Mesothelial cell of epicardium (in vitro differentiated cells): Measurements from ENCODE around the gene TNFRSF4. TPM values are rescaled to one million over a fixed set of nuclear protein-coding genes. Genes with fewer than 3 reads are reported as not detected.
"Not testable (repeated sequence)": the region's sequence is repeated elsewhere in the genome, so short reads cannot be mapped to it uniquely, and the experiment has no call there.

Source experiments
- DNase-seq, 2 experiments: peaks; one replicate each; pipeline ENCODE4 v3.0.0; 2021; ENCODE audit warnings: low spot score in 2 of 2; ENCODE audit not compliant: unreplicated experiment in 2 of 2
- H3K27ac Mint-ChIP-seq: 2 replicates; pipeline ENCODE4 v1.8.0; 2021; ENCODE audit warnings: mixed read lengths
- H3K27me3 Mint-ChIP-seq: 2 replicates; pipeline ENCODE4 v1.8.0; 2021; ENCODE audit warnings: low read depth, mixed read lengths
- H3K36me3 Mint-ChIP-seq: 2 replicates; pipeline ENCODE4 v1.8.0; 2021; ENCODE audit warnings: mixed read lengths
- H3K4me1 Mint-ChIP-seq: 2 replicates; pipeline ENCODE4 v1.8.0; 2021; ENCODE audit warnings: mixed read lengths
- H3K4me3 Mint-ChIP-seq: 2 replicates; pipeline ENCODE4 v1.8.0; 2021; ENCODE audit warnings: mild to moderate bottlenecking, moderate library complexity, mixed read lengths
- H3K9me3 Mint-ChIP-seq: 2 replicates; pipeline ENCODE4 v1.8.0; 2021; ENCODE audit warnings: mixed read lengths
- CTCF ChIP-seq: fragments of 200-600 bp; sonication (generic); IDR thresholded peaks from one replicate; pipeline ENCODE4 v1.5.0; 2021; ENCODE audit warnings: antibody characterized with exemption; ENCODE audit not compliant: unreplicated experiment
- total RNA-seq: library from RNA; stranded (reverse); gene quantifications from 3 replicates; pipeline ENCODE4 v1.2.1, GENCODE V29; 2021

Gene TNFRSF4
- total RNA-seq, 1 donor from 2014 or later = 0.34 TPM

DNA sequence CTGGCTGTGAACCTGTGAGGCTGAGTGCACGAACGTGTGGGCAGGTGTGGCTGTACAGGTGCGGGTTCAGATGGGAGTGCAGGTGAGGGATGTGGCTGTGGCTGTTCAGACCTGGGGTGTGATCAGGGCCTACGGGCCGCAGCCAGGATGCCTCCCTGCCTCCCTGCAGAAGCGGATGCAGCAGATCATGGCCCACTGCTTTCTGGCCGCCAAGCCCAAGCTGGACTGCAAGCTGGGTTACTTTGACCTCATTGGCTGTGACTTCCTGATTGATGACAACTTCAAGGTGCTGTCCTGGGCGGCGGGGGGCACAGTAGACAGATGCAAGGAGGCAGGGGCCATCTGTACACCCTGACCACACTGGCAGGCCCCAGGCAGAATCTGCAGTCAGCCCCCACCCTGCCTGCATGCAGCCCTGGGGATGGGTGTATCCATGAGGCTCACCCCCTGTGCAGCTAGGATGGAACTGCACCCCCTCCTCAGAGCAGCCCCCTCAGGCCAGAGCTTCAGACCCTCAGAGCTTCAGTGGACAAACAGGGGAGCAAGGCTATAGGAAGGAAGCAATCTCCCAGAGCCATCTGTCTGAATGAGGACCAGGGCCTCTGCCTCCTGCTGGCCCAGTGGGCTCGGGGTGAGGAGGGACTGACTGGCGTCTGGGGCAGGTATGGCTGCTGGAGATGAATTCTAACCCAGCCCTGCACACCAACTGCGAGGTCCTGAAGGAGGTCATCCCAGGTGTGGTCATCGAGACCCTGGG lies 17.3 kb downstream of the TNFRSF4 start:
- Mint-ChIP-seq H3K9me3 (peaks cover 20% of the 10 kb centered on the region), H3K4me3 (no peak overlapping the region), H3K27me3 (peaks cover 5% of the 10 kb centered on the region), H3K4me1 (peaks cover 4% of the 10 kb centered on the region), H3K36me3 (no peaks in the 10 kb centered on the region), H3K27ac (no peak overlapping the region)
- TF ChIP-seq CTCF = no peak
- no peak for DNase-seq

DNA sequence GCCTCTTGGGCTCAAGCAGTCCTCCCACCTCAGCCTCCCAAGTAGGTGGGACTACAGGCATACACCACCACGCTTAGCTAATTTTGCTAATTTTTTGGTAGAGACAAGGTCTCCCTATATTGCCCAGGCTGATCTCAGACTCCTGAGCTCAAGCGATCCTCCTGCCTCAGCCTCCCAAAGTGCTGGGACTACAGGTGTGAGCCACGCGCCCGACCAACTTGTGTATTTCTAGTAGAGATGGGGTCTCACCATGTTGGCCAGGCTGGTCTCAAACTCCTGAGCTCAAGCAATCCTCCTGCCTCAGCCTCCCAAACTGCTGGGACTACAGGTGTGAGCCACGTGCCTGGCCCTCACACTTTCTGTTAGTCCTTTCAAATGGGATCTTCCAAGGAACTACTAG lies 18.2 kb downstream of the TNFRSF4 start:
- not testable (repeated sequence) for H3K27me3 Mint-ChIP-seq, DNase-seq
- peaks cover 27% of the 10 kb centered on the region for H3K9me3 Mint-ChIP-seq

GRCh38 chr1:1194723-1195122 lies 19.2 kb downstream of the TNFRSF4 start:
- Mint-ChIP-seq H3K27ac (no peak overlapping the region), H3K4me1 (no peaks in the 10 kb centered on the region), H3K9me3 (peaks cover 30% of the 10 kb centered on the region), H3K36me3 (no peaks in the 10 kb centered on the region), H3K27me3 (peaks cover 3% of the 10 kb centered on the region), H3K4me3 (no peak overlapping the region)
- no peak for TF ChIP-seq CTCF
- DNase-seq = no peak

More for the DNA sequence above, 18.2 kb downstream of the TNFRSF4 start:
- not testable (repeated sequence) for H3K36me3 Mint-ChIP-seq, H3K27ac Mint-ChIP-seq, H3K4me1 Mint-ChIP-seq, H3K4me3 Mint-ChIP-seq

- H3K36me3 Mint-ChIP-seq = no peaks in the 10 kb centered on the region
- TF ChIP-seq CTCF = no peak
- H3K27ac Mint-ChIP-seq = no peak overlapping the region
- peaks cover 9% of the 10 kb centered on the region for H3K27me3 Mint-ChIP-seq
- no peak overlapping the region for H3K4me3 Mint-ChIP-seq
- peaks cover 33% of the 10 kb centered on the region for H3K9me3 Mint-ChIP-seq
- no peaks in the 10 kb centered on the region for H3K4me1 Mint-ChIP-seq
- DNase-seq = no peak
Measured at GRCh38 chr1:1191734-1192133, 22.2 kb downstream of the TNFRSF4 start.

- no peak for TF ChIP-seq CTCF
- DNase-seq = no peak
- H3K36me3 Mint-ChIP-seq = no peaks in the 10 kb centered on the region
- peaks cover 21% of the 10 kb centered on the region for H3K9me3 Mint-ChIP-seq
- H3K27ac Mint-ChIP-seq = no peak overlapping the region
- no peaks in the 10 kb centered on the region for H3K4me1 Mint-ChIP-seq
- H3K27me3 Mint-ChIP-seq = peaks cover 8% of the 10 kb centered on the region
- H3K4me3 Mint-ChIP-seq = no peak overlapping the region
Measured at GRCh38 chr1:1189111-1189510, 24.8 kb downstream of the TNFRSF4 start.

DNA sequence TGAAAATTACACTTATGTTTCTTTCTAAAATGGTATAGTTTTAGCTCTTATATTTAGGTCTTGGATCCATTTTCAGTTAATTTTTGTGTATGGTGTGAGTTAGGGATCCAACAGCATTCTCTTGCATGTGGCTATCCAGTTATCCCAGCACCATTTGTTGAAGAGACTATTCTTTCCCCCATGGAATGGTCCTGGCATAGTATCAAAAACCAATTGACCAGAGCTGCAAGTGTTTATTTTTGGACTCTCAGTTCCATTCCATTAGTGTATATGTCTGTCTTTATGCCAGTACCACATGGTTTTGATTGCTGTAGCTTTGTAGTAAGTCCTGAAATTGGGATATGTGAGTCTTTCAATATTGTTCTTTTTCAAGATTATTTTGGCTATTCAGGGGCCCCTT lies 26.0 kb downstream of the TNFRSF4 start:
- Mint-ChIP-seq H3K9me3 (peaks cover 19% of the 10 kb centered on the region), H3K27ac (no peak overlapping the region), H3K4me3 (no peak overlapping the region), H3K27me3 (peaks cover 8% of the 10 kb centered on the region), H3K4me1 (no peaks in the 10 kb centered on the region), H3K36me3 (no peaks in the 10 kb centered on the region)
- no peak for DNase-seq
- no peak for TF ChIP-seq CTCF
